CD4-positive, alpha-beta T cell treated with Interleukin-4 for 4 hours (primary cell): Measurements from ENCODE around the gene MMGT1.
"Not testable (repeated sequence)": the region's sequence is repeated elsewhere in the genome, so short reads cannot be mapped to it uniquely, and the experiment has no call there.

Experiments used
- DNase-seq: peaks from one replicate; pipeline ENCODE4 v3.0.0-alpha.2; 2020

The MMGT1 gene

DNA sequence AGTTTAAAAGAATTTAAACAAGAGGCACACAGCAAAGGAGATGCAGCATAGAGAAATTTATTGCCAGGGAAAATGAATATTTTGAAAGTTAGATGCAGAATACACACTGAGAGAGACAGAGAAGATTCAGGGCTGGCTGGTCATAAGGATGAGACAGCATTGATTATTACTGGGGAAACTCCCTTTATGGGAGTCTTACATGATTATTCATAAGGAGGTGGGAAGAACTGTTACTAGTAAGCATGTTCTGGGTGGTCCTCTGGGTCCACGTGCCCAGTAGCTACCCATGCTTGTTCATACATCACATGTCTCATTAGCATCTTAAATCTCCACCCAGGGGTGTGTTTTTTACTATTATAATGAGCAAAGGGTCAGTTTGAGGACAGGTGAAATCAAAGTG, 53.3 kb downstream of the MMGT1 start:
- DNase-seq, result not testable (repeated sequence)

DNA sequence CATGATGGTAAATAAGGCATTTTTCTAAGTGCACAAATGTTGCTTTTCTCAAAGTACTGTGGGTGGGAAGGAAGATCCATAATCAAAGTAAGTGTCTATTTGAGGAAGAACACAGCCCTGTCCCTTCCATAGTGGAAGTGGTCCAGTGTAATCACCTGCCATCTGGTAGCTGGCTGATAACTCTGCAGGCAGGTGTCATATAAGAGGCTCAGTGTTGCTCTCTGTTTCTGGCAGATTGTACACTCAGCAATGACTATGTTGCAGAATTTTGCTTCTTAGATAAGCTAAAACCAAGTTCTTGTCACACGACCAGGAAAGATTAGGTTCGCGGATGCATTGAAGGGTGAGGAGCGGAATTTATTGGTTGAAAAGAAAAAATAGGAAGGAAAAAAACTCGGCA, 59.4 kb downstream of the MMGT1 start:
- no peak for DNase-seq
